GM12872 (cell line): ENCODE measurements around the gene MPPED1.

Experiments used
- CTCF ChIP-seq: IDR thresholded peaks from 3 replicates; pipeline ENCODE4 v1.5.1; 2011; ENCODE audit warnings: low read depth, mild to moderate bottlenecking, low read length, moderate library complexity; ENCODE audit not compliant: insufficient read depth

The MPPED1 gene

DNA sequence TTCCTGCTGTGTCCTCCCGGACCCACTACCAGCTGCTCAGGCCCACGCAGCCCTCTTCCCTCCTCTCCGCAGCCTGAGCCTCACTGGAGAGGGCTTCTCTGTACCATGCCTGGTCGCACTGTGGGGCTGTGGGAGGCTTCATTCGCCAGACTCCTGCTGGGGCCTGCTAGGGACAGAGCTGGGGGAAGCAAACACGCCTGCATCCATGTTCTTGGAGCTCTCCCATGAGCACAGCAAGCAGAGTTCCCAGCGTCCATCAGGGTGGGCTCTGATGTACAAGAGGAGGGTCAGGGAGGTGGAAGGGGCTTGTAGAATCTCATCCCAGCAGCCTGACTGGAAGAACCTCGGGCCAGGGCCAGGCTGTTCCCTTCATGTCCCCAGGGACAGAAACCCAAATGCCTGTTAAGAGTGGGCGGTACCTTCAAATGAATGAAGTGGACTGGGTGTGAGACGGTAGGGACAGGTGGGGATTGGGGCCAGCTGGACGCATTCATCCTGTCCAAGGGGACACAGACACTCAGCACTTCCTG, 59.9 kb downstream of the MPPED1 start:
- no peak for TF ChIP-seq CTCF

DNA sequence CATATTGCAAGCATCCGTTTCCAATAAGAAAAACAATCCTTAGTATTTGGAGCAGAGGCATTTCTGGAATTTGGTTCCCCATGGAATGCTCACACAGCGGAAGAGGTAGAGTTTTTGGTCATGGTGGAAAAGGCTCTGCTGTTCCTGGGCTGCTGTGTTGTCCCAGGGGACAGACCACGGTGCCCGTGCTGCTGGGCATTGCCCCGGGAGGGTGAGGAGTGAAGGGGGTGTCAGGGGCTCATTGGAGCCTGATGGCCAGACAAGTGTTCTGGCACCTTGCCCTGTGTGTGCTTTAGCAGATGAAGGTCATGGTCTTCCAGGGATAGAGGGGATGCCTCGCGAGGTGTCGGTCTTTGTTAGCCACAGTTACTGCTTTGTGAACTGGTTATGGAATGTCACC, 61.2 kb downstream of the MPPED1 start:
- TF ChIP-seq CTCF: no peak

DNA sequence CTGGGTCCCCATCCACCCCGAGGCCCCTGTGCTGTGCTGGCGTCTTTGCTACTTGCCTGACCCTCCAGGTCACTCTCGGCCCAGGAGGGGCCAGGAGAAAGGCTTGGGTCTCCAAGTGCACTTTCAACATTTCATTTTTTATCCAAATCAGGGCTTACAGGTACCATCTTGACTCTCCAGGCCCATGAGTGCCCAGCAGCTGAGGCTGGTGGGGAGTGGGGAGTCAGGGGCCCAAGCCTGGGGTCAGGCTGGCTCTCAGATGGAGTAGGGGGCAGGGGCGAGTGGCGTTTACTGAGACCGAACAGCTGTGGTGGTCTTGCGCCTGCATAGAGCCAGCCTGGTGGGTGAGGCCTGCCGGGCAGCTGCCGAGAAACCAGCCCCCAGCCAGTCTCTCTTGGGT, 61.6 kb downstream of the MPPED1 start:
- TF ChIP-seq CTCF: no peak

- TF ChIP-seq CTCF: no peak
Measured at GRCh38 chr22:43474161-43475101, 62.6 kb downstream of the MPPED1 start.

- no peak for TF ChIP-seq CTCF
Measured at GRCh38 chr22:43475549-43476076, 63.8 kb downstream of the MPPED1 start.

DNA sequence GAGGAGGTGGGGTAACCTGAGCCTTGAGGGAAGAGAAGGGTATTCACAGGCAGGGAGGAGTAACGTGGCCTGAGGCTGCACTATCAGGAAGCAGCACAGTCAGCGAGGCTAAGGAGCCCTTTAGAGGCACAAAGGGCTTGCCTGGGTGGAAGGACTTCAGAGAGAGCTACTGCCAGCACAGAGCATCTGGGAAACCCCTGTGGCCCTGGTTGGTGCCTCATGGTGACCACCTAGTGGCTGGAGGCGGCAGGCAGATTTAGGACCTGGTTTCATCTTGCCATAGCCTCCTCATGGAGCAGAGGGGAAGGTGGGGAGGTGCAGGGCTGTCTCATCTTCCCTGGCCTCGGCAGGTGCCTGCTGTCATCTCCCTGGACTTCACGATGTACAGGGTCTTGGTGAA, 64.5 kb downstream of the MPPED1 start:
- peak; percentile 32; the same call in 2 of the 3 replicates for TF ChIP-seq CTCF
